PC-3 (cell line): ENCODE results near the gene FAM237A. TPM values are rescaled to one million over a fixed set of nuclear protein-coding genes. Genes with fewer than 3 reads are reported as not detected.

Experiments
- ATAC-seq: fragments of 200-7000 bp; cut with Tn5 transposase; 2 replicates; pipeline ENCODE4 v1.9.1; 2020; ENCODE audit warnings: mild to moderate bottlenecking, moderate library complexity
- BruUV-seq: library from RNA; stranded (reverse); fragments of 400-500 nt; replicated peaks from 2 replicates; lab custom pipeline; 2021; lab: Mats Ljungman, UMichigan
- CTCF ChIA-PET: fragments of 300-600 bp; sonication (Branson Sonifier 250); formaldehyde crosslinking; loops from one replicate; lab custom pipeline; 2022; ENCODE audit warnings: antibody characterized with exemption; lab: Charles Lee
- POLR2A ChIA-PET: fragments of 300-600 bp; sonication (Branson Sonifier 250); formaldehyde crosslinking; loops from one replicate; lab custom pipeline; 2022; ENCODE audit warnings: antibody characterized with exemption; ENCODE audit not compliant: unreplicated experiment; lab: Charles Lee
- DNase-seq: peaks from one replicate; pipeline ENCODE4 v3.0.0-alpha.2; 2015
- H2AFZ ChIP-seq: fragments of 300-600 bp; sonication (generic); 2 replicates; pipeline ENCODE4 v1.6.0; 2016; ENCODE audit warnings: antibody characterized with exemption, low read length
- H3F3A ChIP-seq: fragments of 300-600 bp; sonication (generic); one replicate; pipeline ENCODE4 v1.6.0; 2017; ENCODE audit warnings: antibody characterized with exemption, low read length, control low read depth, mild to moderate bottlenecking; ENCODE audit not compliant: unreplicated experiment
- H3K27ac ChIP-seq: fragments of 300-600 bp; sonication (generic); 2 replicates; pipeline ENCODE4 v1.5.1; 2016; ENCODE audit warnings: mild to moderate bottlenecking, low read length
- H3K27me3 ChIP-seq: fragments of 300-600 bp; sonication (generic); 2 replicates; pipeline ENCODE4 v1.6.1; 2016; ENCODE audit warnings: low read length, mixed read lengths
- H3K36me3 ChIP-seq: fragments of 300-600 bp; sonication (generic); 2 replicates; pipeline ENCODE4 v1.6.1; 2016; ENCODE audit warnings: low read depth, mixed run types, low read length, mixed read lengths
- H3K4me1 ChIP-seq: fragments of 300-600 bp; sonication (generic); 2 replicates; pipeline ENCODE4 v1.5.1; 2016; ENCODE audit warnings: low read length; ENCODE audit not compliant: insufficient read depth
- H3K4me2 ChIP-seq: fragments of 300-600 bp; sonication (generic); 2 replicates; pipeline ENCODE4 v1.6.0; 2016; ENCODE audit warnings: low read length
- H3K4me3 ChIP-seq: fragments of 300-600 bp; sonication (generic); 2 replicates; pipeline ENCODE4 v1.5.1; 2016; ENCODE audit warnings: mild to moderate bottlenecking, low read length, mixed read lengths
- H3K79me2 ChIP-seq: fragments of 300-600 bp; sonication (generic); 2 replicates; pipeline ENCODE4 v1.6.1; 2017; ENCODE audit warnings: low read length, mixed read lengths
- H3K9ac ChIP-seq: fragments of 300-600 bp; sonication (generic); 2 replicates; pipeline ENCODE4 v1.6.0; 2016; ENCODE audit warnings: mild to moderate bottlenecking, low read length
- H3K9me2 ChIP-seq: fragments of 300-600 bp; sonication (generic); replicated peaks from 2 replicates; pipeline ENCODE4 v1.6.1; 2016; ENCODE audit warnings: mixed run types, low read length, mixed read lengths
- H3K9me3 ChIP-seq: fragments of 300-600 bp; sonication (generic); 2 replicates; pipeline ENCODE4 v1.6.1; 2016; ENCODE audit warnings: low read length, mixed read lengths
- H4K20me1 ChIP-seq: fragments of 300-600 bp; sonication (generic); 2 replicates; pipeline ENCODE4 v1.6.1; 2016; ENCODE audit warnings: low read length, mixed read lengths
- CTCF ChIP-seq: fragments of 300-600 bp; sonication (generic); conservative IDR thresholded peaks from 2 replicates; pipeline ENCODE4 v1.5.1; 2017; ENCODE audit warnings: antibody characterized with exemption, low read depth, mild to moderate bottlenecking, low read length
- EZH2 ChIP-seq: fragments of 300-600 bp; sonication (generic); IDR thresholded peaks from one replicate; pipeline ENCODE4 v1.6.1; 2017; ENCODE audit warnings: antibody characterized with exemption, mild to moderate bottlenecking, low read length; ENCODE audit not compliant: unreplicated experiment
- EZH2phosphoT487 ChIP-seq: fragments of 300-600 bp; sonication (generic); IDR thresholded peaks from 2 replicates; pipeline ENCODE4 v1.6.1; 2018; ENCODE audit warnings: mild to moderate bottlenecking, antibody characterized with exemption, low read length, borderline replicate concordance
- intact Hi-C: fragments of 100-400 bp; cut with micrococcal nuclease; formaldehyde crosslinking; loops from 2 replicates; pipeline ENCODE4 v1.9.0; 2023
- total RNA-seq: library from RNA; depleted of rRNA; stranded (reverse); fragments of >200 nt; gene quantifications from 2 replicates; pipeline ENCODE4 v1.2.3, GENCODE V29; 2014

FAM237A gene
- total RNA-seq, 1 experiment from 2014 or later: not detected

GRCh38 chr2:206616151-206616550, 26.1 kb upstream of the FAM237A start:
- Histone ChIP-seq H3K4me2 (peak overlapping the region; percentile 58), H3K36me3 (no peaks in the 10 kb centered on the region), H2AFZ (no peak overlapping the region), H3F3A (peaks cover 6% of the 10 kb centered on the region), H3K9me2 (no peaks in the 10 kb centered on the region), H3K9ac (peak overlapping the region; percentile 30; the same call in 1 of the 2 replicates), H3K9me3 (no peaks in the 10 kb centered on the region), H4K20me1 (no peaks in the 10 kb centered on the region), H3K27ac (peak overlapping the region; percentile 84), H3K27me3 (no peaks in the 10 kb centered on the region), H3K79me2 (no peaks in the 10 kb centered on the region), H3K4me1 (peaks cover 63% of the 10 kb centered on the region), H3K4me3 (no peak overlapping the region)
- POLR2A ChIA-PET: no interaction called here
- intact Hi-C loops: loop anchor here (5.0 to 10.0 kb wide), 2 partner anchors 549 to 896 kb away; partner anchors contain the start of gene KLF7
- DNase-seq: peak; percentile 94
- TF ChIP-seq EZH2: no peak
- TF ChIP-seq CTCF: no peak
- TF ChIP-seq EZH2phosphoT487: no peak
- ATAC-seq: peak; percentile 79
- CTCF ChIA-PET: no interaction called here
- no TSS peak for BruUV-seq

- H3F3A ChIP-seq: peaks cover 6% of the 10 kb centered on the region
- BruUV-seq: no TSS peak
- no peaks in the 10 kb centered on the region for H3K27me3 ChIP-seq
- H3K4me1 ChIP-seq: peaks cover 38% of the 10 kb centered on the region
- no peaks in the 10 kb centered on the region for H3K9me2 ChIP-seq
- no peak overlapping the region for H3K9ac ChIP-seq
- TF ChIP-seq EZH2 (no peak), EZH2phosphoT487 (no peak), CTCF (no peak)
- no peak overlapping the region for H3K27ac ChIP-seq
- H3K9me3 ChIP-seq: no peaks in the 10 kb centered on the region
- ChIA-PET CTCF (no interaction called here), POLR2A (no interaction called here)
- intact Hi-C loops: loop anchor here (5.0 to 10.0 kb wide), 2 partner anchors 546 to 893 kb away; partner anchors contain the start of gene KLF7
- H3K4me3 ChIP-seq: no peak overlapping the region
- no peaks in the 10 kb centered on the region for H3K36me3 ChIP-seq
- no peak overlapping the region for H2AFZ ChIP-seq
- no peaks in the 10 kb centered on the region for H4K20me1 ChIP-seq
- DNase-seq: no peak
- H3K4me2 ChIP-seq: no peak overlapping the region
- no peaks in the 10 kb centered on the region for H3K79me2 ChIP-seq
- no peak for ATAC-seq
Observed at GRCh38 chr2:206619011-206619410, 23.3 kb upstream of the FAM237A start.

- no peaks in the 10 kb centered on the region for H3K9me2 ChIP-seq
- no peaks in the 10 kb centered on the region for H3K4me1 ChIP-seq
- ATAC-seq (no peak), DNase-seq (no peak)
- CTCF ChIA-PET: interaction anchor here (0.5 kb wide), 1 partner anchor 29 kb away, joined by 4 read pairs; no protein-coding TSS in a partner anchor
- H3K27me3 ChIP-seq: peaks cover 5% of the 10 kb centered on the region; the same call in 1 of the 2 replicates
- H4K20me1 ChIP-seq: no peaks in the 10 kb centered on the region
- no TSS peak for BruUV-seq
- no peak overlapping the region for H3K4me2 ChIP-seq
- H3K9ac ChIP-seq: no peak overlapping the region
- no peaks in the 10 kb centered on the region for H3K36me3 ChIP-seq
- H2AFZ ChIP-seq: no peak overlapping the region
- intact Hi-C loops: no loop called here
- TF ChIP-seq EZH2 (no peak), EZH2phosphoT487 (no peak), CTCF (no peak)
- no peaks in the 10 kb centered on the region for H3F3A ChIP-seq
- POLR2A ChIA-PET: no interaction called here
- no peaks in the 10 kb centered on the region for H3K79me2 ChIP-seq
- H3K9me3 ChIP-seq: no peaks in the 10 kb centered on the region
- no peak overlapping the region for H3K27ac ChIP-seq
- no peak overlapping the region for H3K4me3 ChIP-seq
Observed at GRCh38 chr2:206626108-206626507, 16.2 kb upstream of the FAM237A start.
